Right lobe of liver (tissue), 6 donors: Measurements from ENCODE around the gene ZMYND8. TPM values are rescaled to one million over a fixed set of nuclear protein-coding genes. Genes with fewer than 3 reads are reported as not detected.
A peak's percentile ranks its signal among the peaks of the same experiment; 100 is the strongest.

Experiments
- ATAC-seq, 4 donors: fragments of 200-7000 bp; cut with Tn5 transposase; one replicate each; pipeline ENCODE4 v1.9.1; 2020; ENCODE audit warnings: mild to moderate bottlenecking in 4 of 4, moderate library complexity in 4 of 4
- DNase-seq, 3 donors: peaks; one replicate each; pipeline ENCODE4 v3.0.0-alpha.2; 2020
- H3K27ac ChIP-seq, 3 donors: fragments of 200-600 bp; one replicate each; pipeline ENCODE4 v1.8.0; 2022
- H3K27me3 ChIP-seq, 2 donors: fragments of 200-600 bp; one replicate each; pipeline ENCODE4 v1.8.0; 2022
- H3K36me3 ChIP-seq, 4 donors: fragments of 200-600 bp; sonication (generic) in 1 of 4; one replicate each; pipeline versions ENCODE4 v1.5.1 to v1.8.0; 2017 to 2022; ENCODE audit warnings: control low read depth in 1 of 4
- H3K4me1 ChIP-seq, 4 donors: fragments of 200-600 bp; sonication (generic) in 1 of 4; one replicate each; pipeline versions ENCODE4 v1.5.1 to v1.8.0; 2017 to 2022; ENCODE audit warnings: control low read depth in 1 of 4
- H3K4me3 ChIP-seq, 3 donors: fragments of 200-600 bp; one replicate each; pipeline ENCODE4 v1.8.0; 2022
- H3K9me3 ChIP-seq, 4 donors: fragments of 200-600 bp; sonication (generic) in 1 of 4; one replicate each; pipeline versions ENCODE4 v1.5.1 to v1.8.0; 2017 to 2022; ENCODE audit warnings: control low read depth in 1 of 4
- POLR2A ChIP-seq: fragments of 450-650 bp; IDR thresholded peaks from one replicate; pipeline ENCODE4 v1.6.1; 2017; ENCODE audit warnings: antibody characterized with exemption, mild to moderate bottlenecking
- WGBS: methylation state at CpG from one replicate; pipeline ENCODE4 v1.1.6; 2018; ENCODE audit warnings: low coverage, low lambda C conversion rate; ENCODE audit not compliant: insufficient coverage; ENCODE audit errors: missing lambda C conversion rate; 5-methylcytosine and 5-hydroxymethylcytosine counted together
- intact Hi-C, 2 donors: fragments of 100-400 bp; cut with DNase I; formaldehyde crosslinking; loops; one replicate each; pipeline versions ENCODE4 v1.11.2 to v1.14.1; 2022
- total RNA-seq, 6 experiments: library from RNA; depleted of rRNA in 2 of 6; stranded (reverse); fragments of >200 nt in 2 of 6; fragmentation: NEBNext Ultra II Directional in 3 of 6; extraction: Animal tissue kit (Norgen Biotek cat#: 25700) in 3 of 6; gene quantifications; one replicate each; pipeline versions ENCODE4 v1.1.0 to v1.2.4, GENCODE V29; 2016 to 2023
- TF ChIP-seq, protein P1 (sequence below), 4 donors: fragments of 200-600 bp in 3 of 4; fragments of 450-650 bp in 1 of 4; IDR thresholded peaks; one replicate each; pipeline versions ENCODE4 v1.5.1 to v1.8.0; 2016 to 2022; ENCODE audit warnings: antibody characterized with exemption in 4 of 4, mild to moderate bottlenecking in 2 of 4
- donor health status: DM: no; HTN: yes; CAD: no.
- donor health status: DM: no; HTN: no; CAD: no.
- donor health status: DM: no; HTN: no; CAD: no.
- donor health status: DM: no; HTN: yes; CAD: no.
- donor health status: DM: no; HTN: yes; CAD: no.

Gene ZMYND8
- total RNA-seq, 6 experiments from 2014 or later = 7.8 to 25.7 (median 13.8) TPM

DNA sequence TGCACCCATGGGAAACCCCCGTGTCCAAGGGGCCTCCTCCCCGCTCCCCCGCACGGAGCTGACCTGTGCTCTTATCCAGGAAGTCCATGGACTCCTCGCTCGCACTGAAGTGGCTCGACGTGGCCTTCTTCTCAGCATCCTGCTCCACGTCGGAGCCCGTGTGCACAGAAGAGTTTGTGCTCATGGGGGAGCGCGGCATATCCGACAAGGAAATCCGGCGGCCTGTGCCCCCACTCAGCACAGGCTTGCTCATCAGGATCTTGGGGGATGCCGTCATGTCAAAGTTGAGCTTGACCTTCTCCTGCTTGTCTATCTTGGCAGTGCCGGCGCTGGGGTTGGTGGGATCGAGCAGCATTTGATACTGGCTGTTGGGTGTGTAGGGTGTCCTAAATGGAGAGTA lies 80.2 kb downstream of the ZMYND8 start:
- Histone ChIP-seq H3K9me3 (no peaks in the 10 kb centered on the region), H3K27ac (no peak overlapping the region), H3K36me3 (peaks cover 0 to 9% (median 6%) of the 10 kb centered on the region in 4 donors), H3K4me3 (no peak overlapping the region), H3K27me3 (no peaks in the 10 kb centered on the region), H3K4me1 (peaks cover 0 to 11% (median 2%) of the 10 kb centered on the region in 4 donors)
- TF ChIP-seq, protein P1, sequence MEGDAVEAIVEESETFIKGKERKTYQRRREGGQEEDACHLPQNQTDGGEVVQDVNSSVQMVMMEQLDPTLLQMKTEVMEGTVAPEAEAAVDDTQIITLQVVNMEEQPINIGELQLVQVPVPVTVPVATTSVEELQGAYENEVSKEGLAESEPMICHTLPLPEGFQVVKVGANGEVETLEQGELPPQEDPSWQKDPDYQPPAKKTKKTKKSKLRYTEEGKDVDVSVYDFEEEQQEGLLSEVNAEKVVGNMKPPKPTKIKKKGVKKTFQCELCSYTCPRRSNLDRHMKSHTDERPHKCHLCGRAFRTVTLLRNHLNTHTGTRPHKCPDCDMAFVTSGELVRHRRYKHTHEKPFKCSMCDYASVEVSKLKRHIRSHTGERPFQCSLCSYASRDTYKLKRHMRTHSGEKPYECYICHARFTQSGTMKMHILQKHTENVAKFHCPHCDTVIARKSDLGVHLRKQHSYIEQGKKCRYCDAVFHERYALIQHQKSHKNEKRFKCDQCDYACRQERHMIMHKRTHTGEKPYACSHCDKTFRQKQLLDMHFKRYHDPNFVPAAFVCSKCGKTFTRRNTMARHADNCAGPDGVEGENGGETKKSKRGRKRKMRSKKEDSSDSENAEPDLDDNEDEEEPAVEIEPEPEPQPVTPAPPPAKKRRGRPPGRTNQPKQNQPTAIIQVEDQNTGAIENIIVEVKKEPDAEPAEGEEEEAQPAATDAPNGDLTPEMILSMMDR (IDR thresholded peaks at IDR 0.05) = no peak
- TF ChIP-seq POLR2A = no peak
- ATAC-seq (no peak), DNase-seq (no peak)
- intact Hi-C loops = loop anchor here (5.0 to 10.0 kb wide), 2 partner anchors 106 to 109 kb away; no protein-coding TSS in a partner anchor
- WGBS = 95% methylated on average over 17 of the region's 20 CpGs

DNA sequence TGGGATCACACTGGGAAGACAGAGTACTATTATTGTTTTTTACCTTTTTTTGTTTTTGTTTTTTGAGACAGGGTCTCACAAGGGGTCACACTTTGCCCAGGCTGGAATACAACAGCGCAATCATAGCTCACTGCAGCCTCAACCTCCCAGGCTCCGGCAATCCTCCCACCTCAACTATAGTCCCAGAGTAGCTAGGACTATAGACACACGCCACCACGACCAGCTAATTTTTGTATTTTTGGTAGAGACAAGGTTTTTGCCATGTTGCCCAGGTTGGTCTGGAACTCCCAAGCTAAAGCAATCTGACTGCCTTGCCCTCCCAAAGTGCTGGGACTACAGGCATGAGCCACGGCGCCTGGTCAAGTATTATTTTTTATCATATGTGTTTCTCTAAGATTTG lies 81.0 kb downstream of the ZMYND8 start:
- 98% methylated on average over 4 of the region's 6 CpGs for WGBS
- Histone ChIP-seq H3K27ac (peak overlapping the region in 1 of 3 donors; percentile 16), H3K27me3 (no peaks in the 10 kb centered on the region), H3K36me3 (peaks cover 0 to 9% (median 4%) of the 10 kb centered on the region in 4 donors), H3K4me1 (peaks cover 0 to 11% (median 2%) of the 10 kb centered on the region in 4 donors), H3K9me3 (no peaks in the 10 kb centered on the region), H3K4me3 (no peak overlapping the region)
- no peak for DNase-seq
- intact Hi-C loops = loop anchor here (5.0 to 10.0 kb wide), 2 partner anchors 107 to 109 kb away; no protein-coding TSS in a partner anchor
- no peak for TF ChIP-seq POLR2A
- TF ChIP-seq, protein P1 (IDR thresholded peaks at IDR 0.05) = no peak
- ATAC-seq = no peak

DNA sequence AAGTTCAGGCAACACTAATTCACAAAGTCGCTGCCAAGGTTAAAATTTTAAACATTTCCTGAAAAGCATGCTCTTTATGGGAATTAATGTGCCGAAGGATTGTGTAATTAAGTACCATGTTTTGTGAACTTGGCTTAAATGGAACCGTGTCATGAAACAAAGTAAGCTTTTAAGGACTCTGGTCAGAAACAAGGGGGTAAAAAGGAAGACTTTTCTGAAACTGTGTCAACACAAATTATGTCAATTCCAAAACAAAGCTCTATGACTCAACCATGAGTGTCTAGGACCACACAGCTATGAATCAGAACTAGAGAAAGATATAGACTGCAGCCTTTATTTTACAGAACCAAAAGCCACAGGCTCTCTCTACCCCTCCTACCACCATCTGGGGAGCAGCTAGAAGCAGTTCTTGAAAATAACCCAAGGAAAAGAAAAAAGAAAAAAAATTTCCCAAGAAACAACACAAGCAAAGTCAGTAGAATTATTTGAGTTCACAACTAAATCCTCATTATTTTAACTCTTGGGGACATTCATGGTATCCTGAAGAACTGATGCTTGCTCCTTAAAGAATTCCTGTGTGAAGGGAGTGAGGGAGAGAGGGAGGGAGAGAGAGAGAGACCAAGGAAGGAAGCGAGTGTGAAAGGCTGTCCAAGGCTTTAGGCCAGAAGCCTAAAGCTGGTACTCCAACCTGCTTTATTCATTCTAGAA lies 81.9 kb downstream of the ZMYND8 start:
- no peak for DNase-seq
- WGBS = 37% methylated on average over 4 of the region's 4 CpGs

DNA sequence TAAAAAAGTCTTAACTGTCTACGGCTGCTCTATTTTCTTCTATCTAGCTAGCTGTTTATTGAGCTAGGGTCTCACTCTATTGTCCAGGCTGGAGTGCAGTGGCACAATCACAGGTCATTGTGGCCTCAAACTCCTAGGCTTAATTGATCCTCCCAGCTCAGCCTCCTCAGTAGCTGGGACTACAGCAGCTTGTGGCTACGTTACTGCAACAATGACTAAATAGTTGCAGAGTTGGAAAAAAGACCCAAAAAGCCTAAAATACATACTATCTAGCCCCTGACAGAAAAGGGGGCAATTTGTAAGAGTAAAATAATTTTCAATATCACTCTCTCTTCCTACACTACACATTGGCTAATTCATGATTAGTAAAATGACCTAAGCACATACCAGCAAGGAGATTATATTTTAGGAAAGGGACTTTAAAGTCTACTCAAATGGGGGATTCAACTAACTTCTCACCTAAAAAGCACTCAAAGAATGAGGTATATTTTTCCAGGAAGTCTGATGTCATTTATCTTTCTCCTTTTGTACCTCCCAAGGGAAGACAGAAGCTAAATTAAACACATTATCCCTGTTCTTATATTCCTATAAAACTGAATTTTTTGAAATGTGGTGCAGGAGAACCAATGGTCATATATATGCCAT lies 82.8 kb downstream of the ZMYND8 start:
- DNase-seq = no peak
- TF ChIP-seq, protein P1 (IDR thresholded peaks at IDR 0.05) = no peak
- TF ChIP-seq POLR2A = no peak
- Histone ChIP-seq H3K27me3 (no peaks in the 10 kb centered on the region), H3K9me3 (no peaks in the 10 kb centered on the region), H3K4me3 (no peak overlapping the region), H3K27ac (peak overlapping the region in 2 of 3 donors; percentile 16 to 41), H3K36me3 (peaks cover 0 to 9% (median 4%) of the 10 kb centered on the region in 4 donors), H3K4me1 (peaks cover 0 to 11% (median 2%) of the 10 kb centered on the region in 4 donors)
- ATAC-seq = peak in 1 of 4 donors; percentile 6
- intact Hi-C loops = loop anchor here in 1 of 2 donors (10.0 kb wide), 1 partner anchor 111 kb away; no protein-coding TSS in a partner anchor
- WGBS = 77% methylated on average over 2 of the region's 2 CpGs

More for the DNA sequence above, 81.9 kb downstream of the ZMYND8 start:
- H3K9me3 ChIP-seq = no peaks in the 10 kb centered on the region
- H3K27ac ChIP-seq = peak overlapping the region; percentile 16 to 41 (median 29)
- no peak overlapping the region for H3K4me3 ChIP-seq
- H3K36me3 ChIP-seq = peaks cover 0 to 9% (median 4%) of the 10 kb centered on the region in 4 donors
- H3K27me3 ChIP-seq = no peaks in the 10 kb centered on the region
- intact Hi-C loops = loop anchor here (5.0 to 10.0 kb wide), 2 partner anchors 108 to 110 kb away; no protein-coding TSS in a partner anchor
- peaks cover 0 to 11% (median 2%) of the 10 kb centered on the region in 4 donors for H3K4me1 ChIP-seq
- peak; percentile 36 to 79 (median 44) for ATAC-seq
- TF ChIP-seq POLR2A = no peak
- TF ChIP-seq, protein P1 (IDR thresholded peaks at IDR 0.05) = no peak
